ENCODE results near the gene SAMD13.

SAMD13 gene

GRCh38 chr1:84344286-84344685 lies 42.8 kb downstream of the SAMD13 start:
- no peak for DNase-seq (ENCODE audit: low read depth in 2 of 2)

GRCh38 chr1:84345220-84345619 lies 43.7 kb downstream of the SAMD13 start:
- DNase-seq (ENCODE audit: low read depth in 2 of 2), result no peak

DNA sequence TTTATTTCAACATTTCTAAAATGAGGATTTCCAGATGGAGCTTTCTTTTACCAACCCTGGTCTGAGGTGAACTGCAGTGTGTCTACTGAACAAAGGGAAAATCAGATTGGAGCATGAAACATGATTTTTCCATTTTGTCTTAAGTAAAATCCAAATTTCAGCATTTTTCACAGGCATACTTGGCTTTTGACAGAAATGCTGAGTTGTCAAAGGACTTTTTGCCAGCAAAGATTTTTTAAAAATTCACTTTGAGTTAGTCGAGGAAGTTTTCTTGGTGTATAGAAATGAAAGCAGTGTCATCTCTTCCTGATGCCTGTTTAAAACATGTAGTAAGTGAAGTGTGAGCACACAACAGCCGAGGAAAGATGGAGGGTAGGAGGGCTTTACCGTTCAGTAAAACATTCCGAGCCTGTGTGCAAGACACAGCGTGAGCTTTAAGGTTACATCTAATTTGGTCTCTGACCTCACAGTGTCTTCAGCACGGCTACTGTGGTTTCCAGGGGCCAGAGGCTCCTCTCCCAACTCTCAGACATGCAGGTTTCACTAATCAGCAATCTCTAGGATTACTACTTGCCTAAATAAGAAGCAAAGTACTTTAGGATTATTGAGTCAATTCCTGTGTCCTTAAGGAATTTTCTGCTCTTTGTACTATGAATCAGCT lies 45.9 kb downstream of the SAMD13 start:
- DNase-seq (ENCODE audit: low read depth in 2 of 2), result no peak

DNA sequence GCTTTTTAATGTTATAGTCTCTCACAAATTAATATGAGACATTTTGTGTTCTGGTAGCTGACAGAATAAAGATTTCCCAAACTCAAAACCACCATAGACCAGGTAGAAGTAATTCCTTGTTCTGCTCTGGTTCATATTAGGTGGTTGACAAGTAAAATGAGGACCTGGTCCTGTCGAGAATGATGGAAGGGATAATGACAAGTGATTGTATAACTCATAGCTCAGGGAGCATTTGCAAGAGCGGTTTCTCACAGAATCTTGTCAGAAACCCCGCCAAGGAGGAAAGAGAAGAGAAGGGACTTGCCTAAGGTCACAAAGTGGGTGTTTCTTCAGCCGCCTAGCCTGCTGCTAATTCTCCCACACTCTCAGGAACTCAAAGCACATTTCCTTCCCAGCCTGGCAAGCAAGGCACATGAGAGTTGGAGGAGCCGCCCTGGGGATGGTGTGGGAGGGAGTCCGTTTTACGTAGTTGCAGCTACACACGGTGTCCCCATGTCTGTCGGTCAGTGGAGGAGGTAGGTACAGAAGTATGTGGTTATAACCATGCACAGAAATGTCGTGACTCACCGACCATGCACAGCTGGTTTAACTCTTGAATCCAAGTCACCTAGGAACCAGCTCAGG lies 46.5 kb downstream of the SAMD13 start:
- no peak for DNase-seq (ENCODE audit: low read depth in 2 of 2)

GRCh38 chr1:84348759-84349158 lies 47.3 kb downstream of the SAMD13 start:
- DNase-seq (ENCODE audit: low read depth in 2 of 2), result no peak

DNA sequence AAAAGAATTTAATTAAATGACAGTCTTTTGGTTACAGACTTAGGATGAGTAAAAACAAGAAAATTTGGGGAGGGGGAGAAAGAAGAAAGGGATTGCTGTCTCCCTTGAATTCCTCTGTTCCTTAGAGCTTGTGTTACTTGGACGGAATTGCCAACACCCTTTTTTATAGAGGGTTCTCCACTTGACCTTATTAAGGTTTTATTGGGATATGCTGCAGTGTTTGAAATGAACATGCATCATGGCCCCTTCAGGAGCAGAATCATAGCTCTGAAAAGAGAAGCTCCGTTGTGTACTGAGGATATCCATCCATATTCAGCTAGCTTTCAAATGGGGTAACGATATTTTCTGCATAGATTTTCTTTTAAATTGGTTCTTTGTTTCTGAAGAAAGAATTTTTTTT lies 48.6 kb downstream of the SAMD13 start:
- no peak for DNase-seq (ENCODE audit: low read depth in 2 of 2)

- no peak for DNase-seq (ENCODE audit: low read depth in 2 of 2)
These were observed 49.0 kb downstream of the SAMD13 start for GRCh38 chr1:84350550-84350949.

GRCh38 chr1:84352298-84353106 lies 51.0 kb downstream of the SAMD13 start:
- DNase-seq (ENCODE audit: low read depth in 2 of 2), result no peak

DNA sequence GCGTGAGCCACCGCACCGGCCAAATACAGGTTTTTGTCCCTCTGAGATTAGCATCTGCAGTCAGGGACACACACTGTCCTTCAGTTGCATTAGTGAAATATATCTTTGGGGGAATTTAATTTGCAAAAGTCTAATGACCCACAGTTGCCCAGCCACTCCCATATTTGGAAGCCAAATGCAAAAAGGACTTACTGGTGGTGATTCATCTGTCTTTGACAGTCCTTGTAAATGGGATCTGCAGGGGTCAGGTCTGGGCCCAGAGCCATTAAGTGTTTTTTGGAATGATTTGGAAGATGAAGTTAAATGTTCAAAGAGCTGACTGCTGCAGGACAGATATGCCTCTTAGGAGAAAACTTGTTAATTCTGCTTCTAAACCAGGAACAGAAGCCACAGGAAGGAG lies 52.2 kb downstream of the SAMD13 start:
- DNase-seq (ENCODE audit: low read depth in 2 of 2), result no peak

DNA sequence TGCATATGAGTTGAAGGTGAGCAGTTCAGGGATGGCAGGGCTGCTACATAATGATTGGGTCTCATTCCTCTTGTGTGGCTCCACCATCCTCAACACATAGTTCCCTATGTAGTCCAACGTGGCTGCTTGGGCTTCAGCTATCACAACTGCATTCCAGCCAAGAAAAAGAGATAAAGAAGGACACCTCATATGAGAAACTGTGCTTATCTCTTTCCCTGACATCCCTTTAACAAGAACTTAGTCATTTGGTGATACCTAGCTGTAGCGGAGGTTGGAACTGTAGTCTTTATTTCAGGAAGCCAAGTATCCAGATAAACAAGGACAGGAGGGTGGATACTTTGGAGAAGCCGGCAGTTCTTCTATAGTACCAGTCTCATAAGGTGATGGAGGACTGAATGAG lies 54.0 kb downstream of the SAMD13 start:
- DNase-seq (ENCODE audit: low read depth in 2 of 2), result no peak

GRCh38 chr1:84356881-84357280 lies 55.4 kb downstream of the SAMD13 start:
- DNase-seq (ENCODE audit: low read depth in 2 of 2), result no peak

DNA sequence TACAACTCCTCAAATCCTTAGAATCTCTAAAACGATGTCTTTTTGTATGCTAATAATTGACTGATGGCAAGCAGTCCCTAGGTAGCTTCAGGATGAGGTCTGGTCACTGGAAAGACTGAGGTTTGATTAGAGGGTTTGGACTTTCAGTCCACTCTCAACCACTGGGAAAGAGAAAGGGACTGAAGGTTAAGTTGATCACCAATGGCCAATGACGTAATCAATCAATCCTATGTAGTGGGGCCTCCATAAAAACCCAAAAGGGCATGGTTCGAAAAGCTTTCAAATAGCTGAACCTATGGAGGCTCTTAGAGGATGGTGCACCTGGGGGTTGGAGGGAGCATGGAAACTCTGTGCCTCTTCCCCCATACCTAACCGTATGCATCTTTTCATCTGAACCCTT lies 57.2 kb downstream of the SAMD13 start:
- DNase-seq (ENCODE audit: low read depth in 2 of 2), result no peak

GRCh38 chr1:84360316-84360715 lies 58.8 kb downstream of the SAMD13 start:
- DNase-seq (ENCODE audit: low read depth in 2 of 2), result no peak

- no peak for DNase-seq (ENCODE audit: low read depth in 2 of 2)
These were observed 60.3 kb downstream of the SAMD13 start for GRCh38 chr1:84361796-84362195.

DNA sequence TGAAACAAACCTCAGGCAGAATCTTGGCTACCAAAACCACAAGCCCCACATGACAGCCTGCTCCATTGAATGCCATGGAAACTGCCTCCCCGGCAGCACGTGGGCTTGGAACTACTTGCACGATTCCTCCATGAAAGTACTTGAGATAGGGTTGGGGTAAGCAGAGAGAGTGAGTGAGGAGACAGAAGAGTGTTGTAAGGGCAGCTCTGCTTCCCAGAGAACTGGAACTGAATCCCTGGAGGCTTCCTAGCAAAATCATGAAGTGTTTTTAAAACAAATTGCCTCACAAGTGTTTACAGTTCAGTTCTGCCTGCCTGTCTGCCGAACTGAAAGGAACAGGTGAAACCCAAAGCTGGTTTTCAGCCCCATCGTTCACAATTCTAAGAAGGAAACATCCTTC lies 61.5 kb downstream of the SAMD13 start:
- no peak for DNase-seq (ENCODE audit: low read depth in 2 of 2)

GRCh38 chr1:84363622-84364021 lies 62.1 kb downstream of the SAMD13 start:
- DNase-seq (ENCODE audit: low read depth in 2 of 2), result no peak

DNA sequence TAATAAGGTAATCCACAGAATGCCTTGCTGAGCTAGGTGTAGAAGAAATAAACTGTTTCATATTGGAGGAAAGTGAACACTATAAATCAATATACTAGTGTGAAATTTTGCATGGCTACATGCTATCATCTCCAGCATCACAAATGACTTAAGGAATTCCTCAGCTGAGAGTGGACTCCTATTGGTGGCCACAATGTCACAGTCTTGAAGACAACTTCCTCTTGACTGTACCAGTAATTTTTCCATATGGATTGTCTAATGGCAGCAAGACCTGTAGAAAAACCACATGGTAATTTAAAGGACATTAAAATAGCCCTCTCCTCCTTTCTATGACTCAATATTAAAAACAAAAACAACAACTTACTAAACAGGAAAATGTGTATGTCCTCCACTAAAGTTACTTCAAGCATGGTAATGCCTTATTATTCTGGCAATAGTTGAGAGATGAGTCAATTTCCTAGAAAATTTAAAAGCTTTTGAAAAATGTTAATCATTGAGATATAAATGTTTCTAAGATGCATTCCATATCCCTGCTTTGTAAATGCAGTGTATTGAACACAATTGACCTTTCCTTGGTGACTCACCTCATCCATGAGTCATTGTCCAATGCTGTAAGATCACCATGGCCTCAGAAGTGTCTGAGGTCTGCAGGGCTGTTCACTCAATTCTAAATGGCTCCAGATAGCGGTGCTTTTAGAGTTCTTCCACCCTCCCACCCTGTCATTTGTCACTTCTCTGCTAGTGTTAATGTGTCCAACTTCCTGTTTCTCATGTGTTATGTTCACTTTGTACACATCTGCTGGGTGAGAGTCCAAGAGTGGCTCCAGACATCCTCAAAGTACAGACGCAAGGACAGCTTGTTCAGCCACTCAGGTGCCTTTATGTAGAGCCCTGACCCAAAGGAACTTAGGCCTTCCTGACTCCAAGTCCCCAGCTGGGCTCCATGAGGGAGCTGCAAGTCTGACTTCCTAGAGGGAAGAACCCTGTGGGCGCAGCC lies 64.0 kb downstream of the SAMD13 start:
- DNase-seq (ENCODE audit: low read depth in 2 of 2), result no peak

- DNase-seq (ENCODE audit: low read depth in 2 of 2), result no peak
These were observed 65.3 kb downstream of the SAMD13 start for GRCh38 chr1:84366786-84367185.

GRCh38 chr1:84367219-84367618 lies 65.7 kb downstream of the SAMD13 start:
- no peak for DNase-seq (ENCODE audit: low read depth in 2 of 2)

- no peak for DNase-seq (ENCODE audit: low read depth in 2 of 2)
These were observed 66.9 kb downstream of the SAMD13 start for GRCh38 chr1:84368441-84368840.

DNA sequence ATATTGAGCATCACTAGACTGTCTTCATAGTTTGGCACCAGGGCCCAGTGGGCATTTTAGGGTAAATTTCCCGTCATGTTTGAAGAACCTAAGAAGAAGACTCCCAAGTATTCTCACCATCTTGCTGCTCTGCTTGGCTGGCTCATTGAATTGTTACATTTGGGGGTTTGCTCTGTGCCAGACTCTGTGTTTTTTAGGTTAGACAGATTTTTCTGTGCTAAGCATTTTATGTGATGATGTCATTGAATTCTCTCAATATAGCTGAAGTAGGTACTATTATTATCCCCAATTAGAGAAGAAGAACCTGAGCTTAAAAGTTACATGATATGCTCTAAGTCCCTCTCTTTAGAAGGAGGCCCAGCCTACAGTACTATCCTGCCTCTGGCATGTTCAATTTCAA lies 68.8 kb downstream of the SAMD13 start:
- DNase-seq (ENCODE audit: low read depth in 2 of 2), result no peak
